ENCODE results near the gene HTT. TPM values are rescaled to one million over a fixed set of nuclear protein-coding genes. Genes with fewer than 3 reads are reported as not detected.

HTT gene
- total RNA-seq, 1 donor from 2014 or later: 242 TPM

DNA sequence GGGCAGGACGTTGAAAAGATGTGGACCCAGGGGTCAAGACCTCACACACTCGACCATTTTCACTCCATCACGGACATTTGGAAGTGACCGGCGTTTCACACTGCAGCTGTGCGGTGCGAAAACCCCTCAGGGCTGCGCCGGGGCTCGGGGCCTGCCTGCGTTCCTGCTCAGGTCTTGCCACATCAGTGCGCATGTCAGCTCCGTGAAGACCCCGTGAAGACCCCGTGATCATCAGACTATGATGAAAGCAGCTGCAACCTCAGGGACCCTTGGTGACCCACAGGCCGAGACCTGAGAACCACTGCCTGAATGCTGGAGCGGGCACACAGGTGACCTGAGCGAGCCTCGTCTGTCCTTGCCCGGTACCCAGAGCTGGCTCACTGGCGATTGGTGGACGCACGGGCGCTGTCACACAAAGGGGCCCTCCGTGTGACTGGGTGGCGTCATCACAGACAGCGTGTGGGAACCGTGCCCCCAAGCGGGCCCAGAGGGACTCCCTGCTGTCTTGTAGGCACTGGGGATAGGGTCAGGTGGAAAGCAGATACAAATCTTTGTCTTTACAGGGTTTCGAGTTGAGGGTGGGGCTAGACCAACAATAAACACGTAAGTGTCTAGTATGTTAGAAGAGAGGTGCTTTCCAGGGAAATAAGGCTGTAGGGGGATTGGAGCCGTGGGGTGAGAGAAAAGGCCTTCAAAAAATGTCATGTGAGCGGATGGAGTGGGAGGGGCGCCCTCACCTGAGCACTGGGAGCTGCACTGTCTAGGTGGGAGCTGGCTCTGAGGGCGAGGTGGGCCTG, 187.1 kb downstream of the HTT start:
- ChIA-PET POLR2A (no interaction called here), CTCF (no interaction called here)
- H3K27ac Mint-ChIP-seq: no peak overlapping the region
- H3K9me3 Mint-ChIP-seq: no peaks in the 10 kb centered on the region
- H3K36me3 Mint-ChIP-seq (ENCODE audit: low read depth): no peaks in the 10 kb centered on the region
- H3K4me3 Mint-ChIP-seq: no peak overlapping the region
- intact Hi-C loops (cut with micrococcal nuclease): no loop called here
- DNase-seq (no peak), ATAC-seq (ENCODE audit: low read depth) (no peak)
- H3K27me3 Mint-ChIP-seq: no peaks in the 10 kb centered on the region
- TF ChIP-seq, protein P1, sequence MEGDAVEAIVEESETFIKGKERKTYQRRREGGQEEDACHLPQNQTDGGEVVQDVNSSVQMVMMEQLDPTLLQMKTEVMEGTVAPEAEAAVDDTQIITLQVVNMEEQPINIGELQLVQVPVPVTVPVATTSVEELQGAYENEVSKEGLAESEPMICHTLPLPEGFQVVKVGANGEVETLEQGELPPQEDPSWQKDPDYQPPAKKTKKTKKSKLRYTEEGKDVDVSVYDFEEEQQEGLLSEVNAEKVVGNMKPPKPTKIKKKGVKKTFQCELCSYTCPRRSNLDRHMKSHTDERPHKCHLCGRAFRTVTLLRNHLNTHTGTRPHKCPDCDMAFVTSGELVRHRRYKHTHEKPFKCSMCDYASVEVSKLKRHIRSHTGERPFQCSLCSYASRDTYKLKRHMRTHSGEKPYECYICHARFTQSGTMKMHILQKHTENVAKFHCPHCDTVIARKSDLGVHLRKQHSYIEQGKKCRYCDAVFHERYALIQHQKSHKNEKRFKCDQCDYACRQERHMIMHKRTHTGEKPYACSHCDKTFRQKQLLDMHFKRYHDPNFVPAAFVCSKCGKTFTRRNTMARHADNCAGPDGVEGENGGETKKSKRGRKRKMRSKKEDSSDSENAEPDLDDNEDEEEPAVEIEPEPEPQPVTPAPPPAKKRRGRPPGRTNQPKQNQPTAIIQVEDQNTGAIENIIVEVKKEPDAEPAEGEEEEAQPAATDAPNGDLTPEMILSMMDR (IDR thresholded peaks at IDR 0.05): no peak
- peaks cover 21% of the 10 kb centered on the region for H3K4me1 Mint-ChIP-seq

DNA sequence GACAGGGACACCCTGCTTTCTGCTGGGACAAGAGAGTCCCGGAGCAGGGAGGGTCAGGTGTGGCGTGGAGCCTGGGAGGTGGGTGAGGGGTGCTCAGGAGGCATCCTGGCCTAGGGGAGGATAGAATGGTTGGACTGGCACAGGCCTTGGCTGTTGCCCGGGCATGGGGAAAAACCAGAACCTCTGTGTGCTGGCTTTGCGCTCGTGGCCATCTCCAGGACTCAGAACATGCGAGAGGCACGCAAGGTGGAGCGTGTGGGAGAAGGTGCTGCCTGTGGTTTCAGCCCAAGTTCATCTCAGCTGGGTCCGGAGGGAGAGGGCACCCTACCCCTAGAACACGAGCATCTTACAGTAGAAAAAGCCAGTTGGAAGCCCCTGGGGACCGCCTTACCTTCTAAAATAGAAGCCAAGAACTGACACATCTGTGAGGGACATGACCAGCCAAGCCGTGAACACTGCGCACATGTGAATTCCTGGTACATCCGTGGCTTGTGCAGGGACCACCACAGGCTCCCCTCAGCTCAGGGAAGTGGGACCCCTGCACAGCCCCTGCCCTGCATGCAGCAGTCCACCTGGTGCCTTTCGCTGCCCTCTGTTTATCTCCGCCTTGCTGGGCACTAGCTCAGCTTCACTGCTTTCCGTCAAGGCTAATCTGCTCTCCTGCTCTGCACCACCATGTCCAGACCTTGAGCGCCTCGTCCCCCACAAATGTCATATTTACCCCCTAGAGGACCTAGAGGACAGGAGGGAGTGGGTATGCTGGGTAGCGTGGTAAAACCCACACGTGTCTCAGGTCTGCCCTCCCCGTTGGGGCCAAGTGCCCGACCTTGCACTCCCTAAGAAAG, 187.9 kb downstream of the HTT start:
- H3K4me1 Mint-ChIP-seq: peaks cover 12% of the 10 kb centered on the region
- no peaks in the 10 kb centered on the region for H3K9me3 Mint-ChIP-seq
- no peaks in the 10 kb centered on the region for H3K36me3 Mint-ChIP-seq (ENCODE audit: low read depth)
- ATAC-seq (ENCODE audit: low read depth) (no peak), DNase-seq (no peak)
- ChIA-PET POLR2A (no interaction called here), CTCF (no interaction called here)
- intact Hi-C loops (cut with micrococcal nuclease): no loop called here
- TF ChIP-seq, protein P1 (IDR thresholded peaks at IDR 0.05): no peak
- no peak overlapping the region for H3K4me3 Mint-ChIP-seq
- no peak overlapping the region for H3K27ac Mint-ChIP-seq
- no peaks in the 10 kb centered on the region for H3K27me3 Mint-ChIP-seq

DNA sequence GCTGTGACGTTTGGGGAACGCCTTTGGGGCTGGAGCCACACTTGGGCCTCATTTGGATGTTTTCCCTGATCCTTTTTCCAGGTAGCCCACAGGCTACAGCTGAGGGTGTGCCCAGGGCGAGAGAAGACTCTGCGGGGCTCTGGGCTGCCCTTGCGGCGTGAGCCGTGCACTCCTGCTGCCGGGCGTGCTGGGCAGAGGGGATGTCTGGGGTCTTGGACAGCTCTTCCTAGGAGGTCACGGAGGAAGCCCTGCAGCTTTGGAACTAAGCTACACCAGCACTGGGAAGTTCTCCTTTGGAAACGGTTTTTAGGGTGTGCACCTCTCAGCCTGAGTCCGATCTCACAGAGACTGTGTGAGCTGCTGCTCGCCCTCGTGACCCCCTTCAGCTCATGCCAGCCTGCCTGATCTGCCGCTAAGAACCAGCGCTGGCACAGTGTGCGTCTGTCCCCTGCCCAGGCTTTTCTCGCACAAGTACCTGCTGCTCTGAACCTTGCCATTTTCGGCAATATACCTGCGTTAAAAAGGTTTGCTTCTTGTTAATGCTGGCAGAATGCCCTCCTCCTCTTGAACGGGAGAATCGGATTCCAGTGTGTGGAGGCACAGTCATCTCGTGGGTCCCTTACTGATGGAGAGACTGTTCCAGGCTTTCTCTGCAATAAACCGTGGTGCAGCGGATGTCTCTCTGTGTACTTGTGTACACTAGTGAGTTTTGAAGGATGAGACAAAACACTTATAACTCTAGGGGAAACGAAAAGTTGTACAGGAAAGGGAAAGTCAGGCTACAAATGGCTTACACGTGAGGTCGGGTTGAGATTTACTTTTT, 188.8 kb downstream of the HTT start:
- H3K4me1 Mint-ChIP-seq: peaks cover 4% of the 10 kb centered on the region
- no peak overlapping the region for H3K27ac Mint-ChIP-seq
- ATAC-seq (ENCODE audit: low read depth): no peak

DNA sequence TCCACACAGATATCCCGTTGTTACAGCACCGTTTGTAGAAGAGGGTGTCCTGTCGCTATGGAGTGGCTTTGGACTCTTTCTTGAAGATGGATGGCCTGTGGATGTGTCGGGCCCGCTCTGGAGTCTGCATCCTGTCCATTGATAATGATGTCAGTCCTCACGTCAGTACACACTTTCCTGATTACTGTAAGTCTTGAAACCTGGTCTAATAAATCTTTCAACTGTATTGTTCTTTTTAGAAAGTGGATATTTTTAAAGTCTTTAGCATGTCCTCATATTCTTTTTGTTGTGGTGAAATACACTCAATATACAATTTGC, 189.4 kb downstream of the HTT start:
- intact Hi-C loops (cut with micrococcal nuclease): no loop called here
- TF ChIP-seq, protein P1 (IDR thresholded peaks at IDR 0.05): no peak
- H3K36me3 Mint-ChIP-seq (ENCODE audit: low read depth): no peaks in the 10 kb centered on the region
- POLR2A ChIA-PET: no interaction called here
- no peaks in the 10 kb centered on the region for H3K4me1 Mint-ChIP-seq
- no peaks in the 10 kb centered on the region for H3K9me3 Mint-ChIP-seq
- no peak for DNase-seq
- no peak overlapping the region for H3K4me3 Mint-ChIP-seq
- CTCF ChIA-PET: no interaction called here
- no peak overlapping the region for H3K27ac Mint-ChIP-seq
- H3K27me3 Mint-ChIP-seq: no peaks in the 10 kb centered on the region
- ATAC-seq (ENCODE audit: low read depth): no peak

More for the DNA sequence above, 188.8 kb downstream of the HTT start:
- Mint-ChIP-seq H3K4me3 (no peak overlapping the region), H3K36me3 (ENCODE audit: low read depth) (no peaks in the 10 kb centered on the region), H3K9me3 (no peaks in the 10 kb centered on the region), H3K27me3 (no peaks in the 10 kb centered on the region)
- intact Hi-C loops (cut with micrococcal nuclease): no loop called here
- CTCF ChIA-PET: no interaction called here
- POLR2A ChIA-PET: no interaction called here
- no peak for DNase-seq
- TF ChIP-seq, protein P1 (IDR thresholded peaks at IDR 0.05): no peak

DNA sequence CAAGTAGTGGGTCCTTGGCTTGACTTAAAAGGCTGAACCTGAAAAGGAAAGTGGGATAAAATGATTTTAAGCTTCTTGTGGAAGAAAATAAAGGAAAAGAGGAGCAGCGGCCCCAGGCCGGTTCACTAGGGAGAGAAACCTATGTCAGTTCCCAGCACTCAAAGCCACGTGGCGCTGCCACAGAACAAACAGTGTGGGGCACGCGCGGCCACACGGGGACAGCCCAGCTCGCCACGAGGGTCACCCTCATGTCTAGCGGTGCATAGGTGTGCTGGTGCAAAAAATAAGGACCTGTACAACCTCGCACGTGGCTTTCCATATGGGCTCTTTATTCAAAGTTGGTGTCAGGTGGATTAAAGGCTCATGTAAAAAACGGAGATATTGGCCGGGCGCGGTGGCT, 191.6 kb downstream of the HTT start:
- Mint-ChIP-seq H3K4me3 (no peak overlapping the region), H3K4me1 (no peaks in the 10 kb centered on the region), H3K9me3 (no peaks in the 10 kb centered on the region), H3K27ac (no peak overlapping the region), H3K36me3 (ENCODE audit: low read depth) (no peaks in the 10 kb centered on the region), H3K27me3 (no peaks in the 10 kb centered on the region)
- intact Hi-C loops (cut with micrococcal nuclease): no loop called here
- DNase-seq: no peak
- CTCF ChIA-PET: no interaction called here
- TF ChIP-seq, protein P1 (IDR thresholded peaks at IDR 0.05): no peak
- POLR2A ChIA-PET: no interaction called here
- no peak for ATAC-seq (ENCODE audit: low read depth)

Data from activated B cell treated with CpG ODN at 0.5 μM for 24 hours (primary cell).